Upper lobe of left lung (tissue), 6 donors: ENCODE data around the gene KRTAP10-9. TPM values are rescaled to one million over a fixed set of nuclear protein-coding genes. Genes with fewer than 3 reads are reported as not detected.
A peak's percentile ranks its signal among the peaks of the same experiment; 100 is the strongest.

Experiments
- ATAC-seq, 2 donors: fragments of 200-7000 bp; cut with Tn5 transposase; one replicate each; pipeline ENCODE4 v1.9.1; 2022; ENCODE audit warnings: mild to moderate bottlenecking in 2 of 2, moderate library complexity in 2 of 2; ENCODE audit not compliant: low FRiP score in 2 of 2
- DNase-seq, 2 donors: peaks; one replicate each; pipeline ENCODE4 v3.0.0-alpha.2; 2019 to 2020
- H3K27ac ChIP-seq, 4 donors: fragments of 200-600 bp; sonication (generic); one replicate each; pipeline ENCODE4 v1.5.1; 2016 to 2019
- H3K27me3 ChIP-seq, 4 donors: fragments of 200-600 bp; sonication (generic); one replicate each; pipeline ENCODE4 v1.5.1; 2017 to 2019
- H3K36me3 ChIP-seq, 4 donors: fragments of 200-600 bp; sonication (generic); one replicate each; pipeline ENCODE4 v1.5.1; 2016 to 2019
- H3K4me1 ChIP-seq, 4 donors: fragments of 200-600 bp; sonication (generic); one replicate each; pipeline ENCODE4 v1.5.1; 2018 to 2019
- H3K4me3 ChIP-seq, 4 donors: fragments of 200-600 bp; sonication (generic); one replicate each; pipeline ENCODE4 v1.5.1; 2017 to 2019; ENCODE audit warnings: mild to moderate bottlenecking in 2 of 4, moderate library complexity in 1 of 4
- H3K9me3 ChIP-seq, 4 donors: fragments of 200-600 bp; sonication (generic); one replicate each; pipeline ENCODE4 v1.5.1; 2018 to 2019
- CTCF ChIP-seq, 6 experiments: fragments of 450-650 bp in 4 of 6; fragments of 200-600 bp in 2 of 6; sonication (generic) in 2 of 6; IDR thresholded peaks; one replicate each; pipeline ENCODE4 v1.5.1; 2016 to 2019; ENCODE audit warnings: antibody characterized with exemption in 6 of 6
- EP300 ChIP-seq, 4 donors: sonication (generic); formaldehyde crosslinking; IDR thresholded peaks; one replicate each; pipeline ENCODE4 v1.5.1; 2017; ENCODE audit warnings: antibody characterized with exemption in 4 of 4, control low read depth in 2 of 4
- POLR2A ChIP-seq, 4 donors: fragments of 450-650 bp; IDR thresholded peaks; one replicate each; pipeline ENCODE4 v1.5.1; 2016 to 2017; ENCODE audit warnings: antibody characterized with exemption in 4 of 4, mild to moderate bottlenecking in 2 of 4
- POLR2AphosphoS5 ChIP-seq, 2 donors: sonication (generic); formaldehyde crosslinking; IDR thresholded peaks; one replicate each; pipeline ENCODE4 v1.5.1; 2017; ENCODE audit warnings: antibody characterized with exemption in 2 of 2
- WGBS, 2 donors: methylation state at CpG; one replicate each; pipeline ENCODE4 v1.1.5; 2017 to 2018; 5-methylcytosine and 5-hydroxymethylcytosine counted together
- total RNA-seq, 6 donors: library from RNA; depleted of rRNA in 4 of 6; stranded (reverse); fragments of >200 nt in 4 of 6; gene quantifications; one replicate each; pipeline versions ENCODE4 v1.1.0 to v1.2.1, GENCODE V29; 2016 to 2021
- donor health status: DM: no; HTN: no; CAD: no; lungs with moderate emphysema.
- donor health status: DM: no; HTN: yes; CAD: no; lungs with severe emphysema.

The KRTAP10-9 gene
- total RNA-seq, 6 donors from 2014 or later, result not detected

GRCh38 chr21:44628707-44629391, 2.0 kb downstream of the KRTAP10-9 start:
- ATAC-seq, result no peak
- Histone ChIP-seq H3K4me1 (no peaks in the 10 kb centered on the region), H3K27me3 (no peaks in the 10 kb centered on the region), H3K36me3 (no peaks in the 10 kb centered on the region), H3K27ac (no peak overlapping the region), H3K9me3 (peaks cover 9 to 25% (median 18%) of the 10 kb centered on the region in 4 donors), H3K4me3 (no peak overlapping the region)
- TF ChIP-seq POLR2AphosphoS5 (IDR thresholded peaks at IDR 0.05) (no peak), POLR2A (IDR thresholded peaks at IDR 0.05) (no peak), CTCF (IDR thresholded peaks at IDR 0.05) (no peak), EP300 (IDR thresholded peaks at IDR 0.05) (no peak)
- DNase-seq, result peak in 1 of 2 donors; percentile 38
- WGBS, 2 donors, result 64 to 73% methylated on average over 5 to 16 of the region's 18 CpGs

GRCh38 chr21:44630440-44630839, 3.5 kb downstream of the KRTAP10-9 start:
- no peak for DNase-seq
- ATAC-seq, result no peak
- no peaks in the 10 kb centered on the region for H3K27me3 ChIP-seq
- no peak overlapping the region for H3K4me3 ChIP-seq
- H3K36me3 ChIP-seq, result no peaks in the 10 kb centered on the region
- H3K4me1 ChIP-seq, result no peaks in the 10 kb centered on the region
- peaks cover 6 to 16% (median 13%) of the 10 kb centered on the region in 4 donors for H3K9me3 ChIP-seq
- 58 to 72% methylated on average over 2 of the region's 2 CpGs for WGBS, 2 donors
- no peak for TF ChIP-seq CTCF (IDR thresholded peaks at IDR 0.05)
- no peak for TF ChIP-seq POLR2A (IDR thresholded peaks at IDR 0.05)
- no peak for TF ChIP-seq EP300 (IDR thresholded peaks at IDR 0.05)
- no peak for TF ChIP-seq POLR2AphosphoS5 (IDR thresholded peaks at IDR 0.05)
- H3K27ac ChIP-seq, result no peak overlapping the region

GRCh38 chr21:44632067-44632466, 5.2 kb downstream of the KRTAP10-9 start:
- Histone ChIP-seq H3K36me3 (no peaks in the 10 kb centered on the region), H3K4me1 (no peaks in the 10 kb centered on the region), H3K9me3 (peaks cover 6 to 16% (median 13%) of the 10 kb centered on the region in 4 donors), H3K4me3 (no peak overlapping the region), H3K27me3 (no peaks in the 10 kb centered on the region), H3K27ac (no peak overlapping the region)
- DNase-seq (no peak), ATAC-seq (no peak)
- 82 to 92% methylated on average over 1 of the region's 1 CpG for WGBS, 2 donors
- no peak for TF ChIP-seq POLR2AphosphoS5 (IDR thresholded peaks at IDR 0.05)
- no peak for TF ChIP-seq EP300 (IDR thresholded peaks at IDR 0.05)
- TF ChIP-seq POLR2A (IDR thresholded peaks at IDR 0.05), result no peak

GRCh38 chr21:44636209-44637017, 9.5 kb downstream of the KRTAP10-9 start:
- H3K27me3 ChIP-seq, result no peaks in the 10 kb centered on the region

More at GRCh38 chr21:44636209-44637017, 9.5 kb downstream of the KRTAP10-9 start:
- no peak for ATAC-seq
- DNase-seq, result no peak
- Histone ChIP-seq H3K9me3 (peaks cover 5 to 12% (median 9%) of the 10 kb centered on the region in 4 donors), H3K4me1 (no peaks in the 10 kb centered on the region), H3K36me3 (no peaks in the 10 kb centered on the region), H3K4me3 (no peak overlapping the region), H3K27ac (no peak overlapping the region)
- WGBS, 2 donors, result 80 to 87% methylated on average over 12 to 15 of the region's 15 CpGs
- TF ChIP-seq EP300 (IDR thresholded peaks at IDR 0.05) (no peak), CTCF (IDR thresholded peaks at IDR 0.05) (no peak), POLR2AphosphoS5 (IDR thresholded peaks at IDR 0.05) (no peak), POLR2A (IDR thresholded peaks at IDR 0.05) (no peak)
